Posterior cingulate gyrus (tissue), 11 donors: ENCODE measurements around the gene SS18.

ENCODE experiments used
- DNase-seq, 10 donors: peaks; one replicate each; pipeline versions ENCODE4 v3.0.0 to v3.0.0-alpha.2; 2020 to 2021; ENCODE audit warnings: mixed read lengths in 3 of 10
- intact Hi-C: fragments of 100-400 bp; cut with DNase I; formaldehyde crosslinking; loops from one replicate; pipeline ENCODE4 v1.15.1; 2023

SS18 gene

GRCh38 chr18:26073758-26074157 lies 16.7 kb downstream of the SS18 start:
- intact Hi-C loops: no loop called here
- no peak for DNase-seq

DNA sequence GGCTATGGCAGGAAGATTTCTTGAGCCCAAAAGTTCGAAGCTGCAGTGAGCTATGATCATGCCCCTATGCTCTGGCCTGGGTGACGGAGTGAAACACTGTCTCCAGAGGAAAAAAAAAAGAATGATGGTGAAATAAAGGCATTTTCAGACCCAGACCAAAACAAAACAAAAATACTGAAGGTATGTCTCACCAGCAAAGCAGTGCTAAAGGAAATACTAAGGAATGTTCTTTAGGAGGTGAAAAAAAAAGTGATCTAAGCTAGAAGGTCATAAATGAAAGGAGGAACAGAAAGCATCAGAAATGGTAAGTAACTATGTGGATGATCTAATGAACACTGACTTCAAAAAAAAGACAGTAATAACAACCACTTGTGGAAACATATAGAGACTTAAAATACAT lies 18.7 kb downstream of the SS18 start:
- intact Hi-C loops: no loop called here
- no peak for DNase-seq

- DNase-seq: no peak
- intact Hi-C loops: no loop called here
These were observed 19.4 kb downstream of the SS18 start for GRCh38 chr18:26071020-26071419.

DNA sequence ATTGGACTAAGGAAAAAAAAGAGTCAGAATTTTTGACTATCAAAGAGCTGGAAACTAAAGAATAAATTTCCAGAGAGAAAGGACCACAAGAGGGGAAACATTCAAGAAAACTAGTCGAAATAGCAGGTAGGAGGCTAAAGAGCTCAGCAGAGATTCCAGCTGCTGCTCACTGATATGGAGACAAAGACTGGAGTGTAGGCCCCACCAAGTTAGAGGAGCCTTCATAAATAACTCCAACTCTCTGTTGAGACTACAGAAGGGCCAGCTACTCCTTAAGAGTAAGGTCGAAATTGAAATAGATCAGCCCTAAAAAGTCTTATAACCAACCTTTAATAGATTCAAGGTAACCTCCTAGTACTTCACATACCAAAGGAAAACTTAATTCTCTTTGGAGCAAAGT lies 31.1 kb downstream of the SS18 start:
- no peak for DNase-seq
- intact Hi-C loops: no loop called here

GRCh38 chr18:26057344-26057773 lies 33.1 kb downstream of the SS18 start:
- peak in 4 of 10 donors; percentile 19 to 75 (median 47) for DNase-seq
- intact Hi-C loops: no loop called here

GRCh38 chr18:26056291-26056690 lies 34.1 kb downstream of the SS18 start:
- intact Hi-C loops: no loop called here
- no peak for DNase-seq

- no peak for DNase-seq
- intact Hi-C loops: no loop called here
These were observed 37.9 kb downstream of the SS18 start for GRCh38 chr18:26052505-26052904.

DNA sequence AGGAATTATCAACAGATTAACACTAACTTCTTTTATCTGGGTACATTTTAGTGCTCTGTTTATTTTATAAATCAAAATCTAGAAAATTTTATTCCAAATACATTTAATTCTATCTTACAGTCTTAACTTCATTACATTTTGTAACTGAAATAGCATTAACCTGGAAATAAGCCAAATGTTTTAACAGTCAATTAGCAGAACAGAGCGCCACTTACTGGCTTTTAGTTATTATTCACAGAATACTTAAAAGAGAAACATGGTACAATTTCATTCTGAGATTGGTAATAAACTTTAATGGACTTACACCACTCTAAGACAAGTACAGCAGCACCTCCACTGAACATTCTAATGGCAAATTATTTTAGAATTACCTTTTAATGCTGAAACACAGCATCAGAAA lies 38.6 kb downstream of the SS18 start:
- intact Hi-C loops: no loop called here
- DNase-seq: no peak

- intact Hi-C loops: no loop called here
- no peak for DNase-seq
These were observed 43.9 kb downstream of the SS18 start for GRCh38 chr18:26046419-26047077.

DNA sequence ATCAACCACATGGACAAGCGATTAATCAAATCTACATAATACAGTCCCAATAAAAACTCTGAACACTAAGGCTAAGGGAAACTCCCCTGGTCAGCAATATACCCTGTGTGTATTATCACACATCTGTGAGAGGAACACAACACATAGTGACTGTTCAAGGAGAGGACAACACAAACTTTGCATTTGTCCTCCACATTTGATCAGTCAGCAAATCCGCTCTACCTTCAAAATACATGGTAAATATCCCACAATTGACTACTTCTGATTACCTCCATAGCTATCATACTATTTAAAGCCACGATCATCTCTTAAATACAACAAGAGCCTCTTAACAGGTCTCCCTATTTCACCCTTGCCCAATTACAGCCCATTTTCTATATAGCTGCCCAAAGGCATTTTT lies 45.6 kb downstream of the SS18 start:
- intact Hi-C loops: no loop called here

GRCh38 chr18:26040051-26040656 lies 50.3 kb downstream of the SS18 start:
- intact Hi-C loops: no loop called here
- no peak for DNase-seq

More for the DNA sequence above, 45.6 kb downstream of the SS18 start:
- no peak for DNase-seq

DNA sequence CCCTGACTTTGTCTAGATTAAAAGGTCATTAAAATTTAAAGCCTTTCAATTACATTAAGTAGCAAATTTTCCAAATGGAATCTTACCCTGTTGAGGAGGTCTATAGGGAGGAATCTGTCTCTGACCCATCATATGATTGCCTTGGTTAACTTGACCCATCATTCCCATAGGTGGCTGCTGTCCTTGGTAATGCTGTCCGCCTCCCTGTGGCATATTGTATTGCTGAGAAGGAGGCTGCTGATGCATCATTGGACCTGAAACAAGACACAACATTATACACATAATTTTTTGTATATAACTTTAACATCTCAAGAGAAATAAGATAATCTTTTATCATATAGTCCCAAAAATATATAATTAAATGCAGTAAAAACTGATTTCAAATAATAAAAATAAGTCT lies 51.2 kb downstream of the SS18 start:
- no peak for DNase-seq
- intact Hi-C loops: no loop called here

- DNase-seq: no peak
- intact Hi-C loops: no loop called here
These were observed 53.8 kb downstream of the SS18 start for GRCh38 chr18:26036635-26037034.

- intact Hi-C loops: no loop called here
- DNase-seq: no peak
These were observed 55.4 kb downstream of the SS18 start for GRCh38 chr18:26034850-26035497.

- intact Hi-C loops: no loop called here
- no peak for DNase-seq
These were observed 67.8 kb downstream of the SS18 start for GRCh38 chr18:26022585-26022984.

DNA sequence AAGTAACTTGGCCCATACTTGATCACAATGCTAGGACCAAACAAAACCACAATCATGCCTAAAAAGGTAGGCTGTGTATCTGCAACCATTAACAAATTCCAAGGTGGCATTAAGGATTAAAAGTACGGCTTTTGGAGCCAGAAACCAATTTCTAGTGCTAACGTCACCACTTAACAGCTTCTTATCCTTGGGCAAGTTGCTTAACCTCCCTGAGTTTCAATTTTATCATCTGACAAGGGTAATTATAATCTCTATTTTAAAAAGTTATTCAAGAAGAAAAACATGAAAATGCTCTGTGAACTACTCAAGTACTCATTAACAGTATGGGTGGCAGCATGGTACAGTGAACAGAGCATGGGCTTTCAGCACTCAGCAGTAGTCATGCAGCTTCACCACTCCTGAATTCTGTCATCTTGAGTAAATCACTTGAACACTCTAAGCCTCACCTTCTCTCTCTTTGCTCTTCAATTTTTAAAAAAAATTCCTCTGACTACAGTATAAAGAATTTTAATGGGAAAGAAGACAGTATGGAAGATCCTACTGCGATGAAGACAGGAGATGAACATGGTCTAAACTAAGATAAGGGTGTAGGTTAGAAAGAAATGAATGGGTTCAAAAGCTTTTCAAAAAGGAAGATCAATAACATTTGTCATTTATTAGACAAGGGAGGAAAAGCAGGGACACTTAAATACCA lies 69.2 kb downstream of the SS18 start:
- intact Hi-C loops: no loop called here
- no peak for DNase-seq

GRCh38 chr18:26017929-26018328 lies 72.5 kb downstream of the SS18 start:
- DNase-seq: no peak
- intact Hi-C loops: no loop called here

DNA sequence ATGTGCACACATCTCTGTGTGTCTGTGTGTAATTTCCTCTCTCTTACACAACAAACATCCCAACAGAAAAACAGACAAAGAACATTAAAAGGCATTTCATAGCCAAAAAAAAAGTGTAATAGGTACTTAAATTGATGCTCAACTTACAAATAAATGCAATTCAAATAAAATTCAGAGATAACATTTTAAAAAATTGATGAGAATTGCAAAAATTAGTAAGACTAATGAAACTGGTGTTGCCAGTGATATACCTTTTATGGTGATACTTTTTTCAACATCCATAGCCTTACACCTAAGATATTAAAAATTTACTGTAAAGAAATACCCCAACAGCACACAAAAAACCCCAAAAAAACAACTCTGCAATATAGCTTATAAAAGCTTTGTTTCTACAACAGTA lies 76.0 kb downstream of the SS18 start:
- no peak for DNase-seq
- intact Hi-C loops: no loop called here

DNA sequence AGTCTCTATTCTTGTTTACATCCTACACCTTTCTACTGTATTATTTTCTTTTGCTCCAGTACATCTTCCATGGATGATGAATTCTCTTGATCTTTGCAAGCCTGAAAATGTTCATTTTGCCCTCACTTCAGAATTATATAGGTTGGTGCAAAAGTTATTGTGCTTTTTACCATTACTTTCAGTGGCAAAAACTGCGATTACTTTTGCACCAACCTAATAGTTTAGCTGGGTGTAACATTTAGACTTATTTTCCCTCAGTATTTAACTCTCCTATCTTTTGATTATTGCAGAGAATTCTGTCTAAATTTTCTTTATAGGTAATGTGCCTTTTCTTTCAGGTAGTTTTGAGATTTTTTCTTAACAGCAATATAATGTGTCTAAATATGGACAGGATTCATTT lies 81.8 kb downstream of the SS18 start:
- intact Hi-C loops: no loop called here
- DNase-seq: no peak

DNA sequence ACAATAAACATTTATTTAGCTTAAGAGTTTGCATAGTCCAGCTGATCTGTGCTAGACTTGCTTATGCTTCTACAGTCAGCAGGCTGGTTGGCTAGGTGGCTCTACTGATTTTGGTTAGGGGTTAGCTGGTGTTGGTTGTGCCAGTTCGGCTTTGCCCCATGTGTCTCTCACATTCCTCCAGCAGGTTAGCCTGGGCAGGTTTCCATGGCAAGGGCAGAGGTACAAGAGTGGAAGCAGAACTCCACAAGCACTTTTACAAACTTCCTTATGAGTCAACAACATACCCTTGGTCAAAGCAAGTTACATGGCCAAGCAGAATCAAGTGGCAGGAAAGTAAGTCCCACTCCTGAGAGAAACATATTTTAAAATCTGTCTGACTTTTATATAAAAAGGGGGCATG lies 82.3 kb downstream of the SS18 start:
- intact Hi-C loops: no loop called here
- DNase-seq: no peak

DNA sequence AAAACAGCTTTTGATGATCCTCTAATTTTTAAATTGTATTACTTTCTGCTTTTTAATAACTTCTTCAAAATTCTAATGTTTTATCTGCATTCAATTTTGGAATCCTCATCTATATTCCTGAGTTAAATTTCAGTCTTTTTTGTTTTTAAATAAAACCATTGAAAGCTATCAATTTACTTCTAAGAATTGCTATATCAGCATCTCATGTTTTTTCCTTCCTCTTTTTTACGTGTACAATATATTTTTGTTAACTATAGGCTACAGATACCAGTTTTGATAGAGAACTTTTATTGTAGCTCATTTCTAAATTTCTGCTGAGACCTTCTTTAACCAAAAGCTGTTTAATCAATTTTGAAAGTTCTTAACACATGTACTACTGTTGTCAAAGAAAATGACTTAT lies 84.5 kb downstream of the SS18 start:
- intact Hi-C loops: no loop called here
- DNase-seq: no peak

- intact Hi-C loops: no loop called here
- DNase-seq: no peak
These were observed 85.6 kb downstream of the SS18 start for GRCh38 chr18:26004832-26005231.
